GM08714 (cell line): ENCODE data around the gene UBE2E2.

Experiments used
- H3K4me3 ChIP-seq: fragments of 200-500 bp; sonication (Bioruptor generic); 2 replicates; pipeline ENCODE4 v1.5.1; 2014; ENCODE audit warnings: mild to moderate bottlenecking, low read length, inconsistent platforms
- ZNF274 ChIP-seq: IDR thresholded peaks from 2 replicates; pipeline ENCODE4 v1.6.1; 2012; ENCODE audit warnings: mild to moderate bottlenecking, low read depth, low read length

Gene UBE2E2

DNA sequence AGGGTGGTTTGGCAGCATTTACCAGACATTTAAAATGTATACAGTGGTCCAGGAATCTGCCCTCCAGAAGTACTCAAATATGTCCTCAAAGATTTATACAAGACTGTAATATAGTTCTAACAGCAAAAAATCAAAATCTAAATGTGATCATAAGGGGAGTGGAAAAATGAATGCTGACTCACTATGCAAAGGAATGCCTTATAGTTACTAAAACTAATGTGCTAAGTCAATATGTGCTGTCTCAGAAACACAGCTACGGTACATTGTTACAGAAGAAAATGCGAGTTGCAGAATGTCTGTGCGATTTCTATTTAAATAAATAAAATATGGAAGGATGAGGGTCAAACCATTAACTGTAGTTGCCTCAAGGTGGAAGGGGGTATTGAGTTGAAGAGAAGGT lies 372.6 kb downstream of the UBE2E2 start:
- TF ChIP-seq ZNF274, result no peak
- no peak overlapping the region for H3K4me3 ChIP-seq

DNA sequence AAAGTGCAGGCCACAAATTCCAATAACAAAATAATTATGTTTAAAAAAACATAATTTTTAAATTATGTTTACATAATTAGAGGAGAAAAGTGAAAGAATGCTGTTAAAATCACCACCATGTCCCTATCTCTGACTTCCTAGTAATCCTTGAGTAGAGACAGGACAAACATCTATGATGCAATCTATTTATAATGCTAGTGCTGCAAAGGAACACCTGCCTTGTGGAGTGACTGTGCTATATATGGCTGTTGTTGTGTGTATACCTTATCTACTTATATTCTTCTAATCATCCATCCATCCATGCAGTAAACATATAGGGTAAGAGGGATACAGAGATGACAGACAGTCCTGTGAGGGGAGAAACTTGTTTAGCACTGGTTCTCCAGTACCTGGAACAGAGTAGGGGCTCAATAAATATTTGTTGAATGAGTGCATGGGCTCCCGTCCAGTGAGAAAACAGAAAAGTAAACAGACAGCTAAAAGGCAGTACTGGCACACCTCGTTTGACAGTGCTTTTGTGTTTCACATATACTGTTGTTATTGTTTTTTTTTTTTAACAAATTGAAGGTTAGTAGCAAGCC lies 373.3 kb downstream of the UBE2E2 start:
- H3K4me3 ChIP-seq, result no peak overlapping the region
- TF ChIP-seq ZNF274, result no peak

DNA sequence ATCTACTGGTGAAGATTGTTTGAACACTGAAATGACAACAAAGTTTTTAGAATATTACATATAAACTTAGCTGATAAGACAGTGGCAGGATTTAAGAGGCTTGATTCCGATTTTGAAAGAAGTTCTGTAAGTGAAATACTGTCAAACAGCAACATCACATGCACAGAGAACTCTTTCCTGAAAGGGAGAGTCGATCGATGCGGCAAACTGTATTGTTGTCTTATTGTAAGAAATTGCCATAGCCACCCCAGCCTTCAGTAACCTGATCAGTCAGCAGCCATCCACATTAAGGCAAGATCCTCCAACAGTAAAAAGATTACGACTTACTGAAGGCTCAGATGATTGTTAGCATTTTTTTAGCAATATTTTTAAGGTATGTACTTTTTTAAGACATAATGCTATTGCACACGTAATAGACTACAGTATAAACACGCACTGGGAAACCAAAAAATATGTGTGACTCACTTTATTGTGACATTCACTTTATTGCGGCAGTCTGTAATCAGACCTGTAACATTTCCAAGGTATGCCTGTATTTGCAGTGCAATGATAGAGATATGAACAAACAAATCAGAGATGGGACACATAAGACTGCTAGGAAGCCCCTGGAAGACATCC lies 377.1 kb downstream of the UBE2E2 start:
- no peak for TF ChIP-seq ZNF274
- no peak overlapping the region for H3K4me3 ChIP-seq

DNA sequence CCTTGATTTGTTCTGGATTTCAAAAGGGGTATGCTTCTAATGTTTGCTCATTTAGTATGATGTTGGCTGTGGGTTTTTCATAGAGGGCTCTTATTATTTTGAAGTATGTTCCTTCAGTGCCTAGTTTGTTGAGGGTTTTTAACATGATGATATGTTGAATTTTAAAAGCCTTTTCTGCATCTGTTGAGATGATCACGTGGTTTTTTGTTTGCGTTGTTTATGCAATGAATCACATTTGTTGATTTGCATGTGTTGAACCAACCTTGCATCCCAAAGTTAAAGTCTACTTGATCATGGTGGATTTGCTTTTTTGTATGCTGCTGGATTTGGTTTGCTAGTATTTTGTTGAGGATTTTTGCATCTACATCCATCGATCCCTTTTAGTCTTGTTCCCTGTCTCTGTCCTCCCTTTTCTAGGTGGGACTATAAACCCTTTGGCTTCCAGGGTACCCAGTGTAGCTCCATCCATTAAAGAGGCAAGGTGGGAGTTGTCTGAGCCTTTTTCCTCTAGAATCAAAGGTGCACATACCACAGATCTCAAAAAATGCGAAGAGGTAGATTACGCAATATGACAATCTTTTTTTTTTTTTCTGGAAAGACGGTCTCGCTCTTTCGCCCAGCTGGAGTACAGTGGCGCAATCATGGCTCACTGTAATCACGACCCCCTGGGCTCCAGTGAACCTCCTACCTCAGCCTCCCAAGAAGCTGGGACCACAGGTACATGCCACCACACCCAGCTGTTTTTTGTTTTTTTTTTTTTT lies 381.0 kb downstream of the UBE2E2 start:
- no peak overlapping the region for H3K4me3 ChIP-seq
- TF ChIP-seq ZNF274, result no peak

DNA sequence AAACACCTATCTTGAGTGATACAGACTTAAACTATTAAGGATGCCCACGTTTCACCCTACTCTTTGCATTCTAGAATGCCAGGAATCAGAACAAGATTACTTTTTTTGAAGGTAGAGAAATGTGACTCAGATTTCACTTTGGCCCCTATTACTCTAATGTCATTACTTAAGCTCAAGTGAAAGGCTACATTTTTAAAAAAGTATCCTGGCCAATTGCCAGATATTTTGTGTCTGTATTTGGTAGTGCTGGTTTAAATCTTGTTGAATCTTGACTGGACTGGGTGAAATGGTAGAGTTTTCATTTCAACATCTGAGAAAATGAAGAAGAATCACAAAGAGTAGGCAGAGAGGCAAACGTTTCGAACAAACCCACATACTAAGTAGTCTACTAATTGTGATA lies 384.4 kb downstream of the UBE2E2 start:
- H3K4me3 ChIP-seq, result no peak overlapping the region
- TF ChIP-seq ZNF274, result no peak

DNA sequence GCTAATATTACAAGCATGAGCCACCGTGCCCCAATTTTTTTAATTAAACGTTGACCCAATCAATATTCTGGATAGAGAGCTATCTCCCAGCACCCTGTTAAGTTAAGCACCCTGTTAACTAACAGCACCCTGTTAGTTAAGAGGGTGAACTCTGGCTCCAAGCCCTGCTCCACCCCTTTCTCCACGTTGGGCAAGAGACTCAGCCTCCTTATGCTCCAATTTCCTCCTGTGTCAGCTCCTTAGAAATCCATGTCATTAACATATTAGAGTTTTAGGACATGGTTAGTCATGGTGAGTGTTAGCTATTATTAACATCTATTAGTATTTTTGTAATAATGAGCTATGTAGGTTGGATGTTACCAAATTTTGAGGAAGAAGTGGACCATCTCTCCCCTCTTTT lies 385.4 kb downstream of the UBE2E2 start:
- H3K4me3 ChIP-seq, result no peak overlapping the region
- TF ChIP-seq ZNF274, result no peak

DNA sequence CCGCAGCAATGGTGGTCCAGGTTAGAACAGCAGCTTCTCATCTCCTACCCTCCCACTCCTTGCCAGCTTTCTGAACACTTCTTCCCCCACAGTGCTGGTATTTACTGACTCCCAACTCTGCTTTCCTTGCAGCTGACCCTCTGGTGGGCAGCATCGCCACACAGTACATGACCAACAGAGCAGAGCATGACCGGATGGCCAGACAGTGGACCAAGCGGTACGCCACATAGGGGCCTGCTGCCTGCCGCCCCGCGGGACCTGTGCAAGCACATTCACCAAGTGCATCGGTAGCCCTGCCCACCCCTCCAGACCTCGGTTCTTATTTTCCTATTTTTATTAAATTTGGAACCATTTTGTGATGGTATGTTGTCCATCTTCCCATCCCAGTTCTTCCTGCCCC lies 386.5 kb downstream of the UBE2E2 start:
- no peak for TF ChIP-seq ZNF274

DNA sequence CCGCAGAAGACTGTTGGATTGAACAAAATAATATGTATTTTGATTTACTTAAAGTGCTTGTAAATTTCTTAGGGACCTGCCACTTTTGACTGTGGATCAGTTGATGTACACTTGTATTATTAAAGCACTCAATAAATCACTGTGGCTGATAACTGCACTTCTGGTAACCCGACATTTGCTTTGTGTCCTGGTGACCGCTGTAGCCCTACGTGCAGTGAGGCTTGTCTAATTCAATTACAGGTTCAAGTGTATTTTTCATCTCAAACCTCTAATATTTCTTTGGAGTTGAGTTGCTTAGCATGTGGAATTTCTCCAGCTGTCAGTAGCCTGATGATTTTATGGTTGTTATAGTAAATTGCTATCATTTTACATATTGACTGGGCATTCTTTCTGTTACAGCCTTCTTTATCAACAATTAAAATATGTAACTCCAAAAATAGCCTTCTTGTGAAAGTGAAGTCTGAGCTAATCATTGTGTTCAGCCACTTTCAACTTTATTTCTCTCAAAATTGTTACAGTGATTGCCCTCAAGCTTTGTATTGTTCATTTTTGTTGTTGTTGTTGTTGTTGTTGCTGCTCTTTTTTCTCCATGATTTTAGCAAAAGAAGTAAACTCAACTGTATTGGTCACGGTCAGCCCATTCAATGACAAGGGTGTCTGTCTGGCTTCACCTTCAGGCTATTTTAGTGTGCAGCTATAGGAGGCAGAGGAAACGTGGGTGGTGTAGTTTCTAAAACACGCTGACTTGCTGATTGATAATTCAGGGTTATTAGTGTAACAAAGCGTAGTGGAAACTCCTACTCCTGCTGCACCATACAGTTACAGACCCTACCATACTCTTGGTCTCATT lies 387.5 kb downstream of the UBE2E2 start:
- TF ChIP-seq ZNF274, result no peak

More for the DNA sequence above, 386.5 kb downstream of the UBE2E2 start:
- H3K4me3 ChIP-seq, result no peak overlapping the region

DNA sequence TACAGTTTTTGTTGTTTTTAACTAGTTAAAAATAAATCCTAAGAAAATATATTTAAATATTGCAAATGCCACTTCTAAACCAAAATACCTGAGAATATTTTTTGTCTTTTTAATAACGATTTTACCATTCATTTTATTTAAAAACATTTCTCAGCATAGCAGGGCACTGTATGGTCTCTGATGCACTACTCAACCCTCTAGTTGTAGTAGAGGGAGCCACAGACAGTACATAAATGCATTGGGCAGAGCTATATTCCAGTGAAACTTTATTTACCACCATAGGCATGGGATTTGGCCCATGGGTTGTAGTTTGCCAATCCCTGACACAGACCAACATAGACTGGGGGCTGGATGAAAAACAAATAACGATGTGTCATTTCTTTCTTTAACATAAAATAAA lies 388.2 kb downstream of the UBE2E2 start:
- no peak for TF ChIP-seq ZNF274
- no peak overlapping the region for H3K4me3 ChIP-seq

More for the DNA sequence above, 387.5 kb downstream of the UBE2E2 start:
- no peak overlapping the region for H3K4me3 ChIP-seq

DNA sequence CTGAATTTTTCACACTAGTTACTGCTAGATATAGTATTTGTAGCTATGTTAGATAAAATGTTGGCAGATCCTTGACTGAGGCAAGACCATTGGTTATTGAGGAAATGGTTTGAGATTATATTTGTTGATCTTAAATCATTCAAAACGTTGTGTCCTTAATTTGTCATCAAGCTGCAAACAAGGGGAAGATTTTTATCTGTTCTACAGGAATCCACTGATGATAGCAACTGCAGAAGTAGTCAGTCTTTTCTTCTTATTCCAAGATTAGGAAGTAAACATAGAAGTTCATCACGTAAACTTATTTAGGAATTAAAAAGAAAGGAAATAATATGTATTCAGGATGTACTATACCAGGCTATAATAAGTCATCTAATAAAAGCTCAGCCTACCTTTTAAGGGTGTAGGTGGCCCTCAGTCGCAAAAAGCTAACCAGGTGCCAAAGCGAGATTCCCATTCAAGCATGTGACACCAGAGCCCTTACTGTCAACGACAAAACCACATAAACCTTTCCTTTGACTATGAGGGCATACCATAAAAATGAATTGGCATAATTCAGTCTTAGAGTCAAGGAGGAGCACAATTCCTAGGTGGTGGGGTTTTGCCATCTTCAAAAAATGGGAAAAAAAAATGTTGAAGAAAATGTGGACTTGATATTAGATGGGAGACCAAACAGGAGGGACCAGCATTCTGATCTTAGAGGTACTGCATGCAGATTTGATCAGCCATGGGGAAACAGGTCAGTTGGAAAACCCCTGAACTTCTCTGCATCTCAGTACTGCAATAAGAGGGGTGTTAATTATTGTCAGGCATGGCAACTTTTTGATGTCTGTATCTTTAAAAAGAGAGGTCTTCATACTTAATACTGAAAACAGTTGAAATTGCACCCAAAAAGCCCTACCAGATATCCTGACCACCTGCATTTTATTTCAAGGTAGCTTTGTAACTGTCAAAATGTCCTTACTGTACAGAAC lies 390.1 kb downstream of the UBE2E2 start:
- peak overlapping the region; percentile 14; the same call in 1 of the 2 replicates for H3K4me3 ChIP-seq
- no peak for TF ChIP-seq ZNF274

DNA sequence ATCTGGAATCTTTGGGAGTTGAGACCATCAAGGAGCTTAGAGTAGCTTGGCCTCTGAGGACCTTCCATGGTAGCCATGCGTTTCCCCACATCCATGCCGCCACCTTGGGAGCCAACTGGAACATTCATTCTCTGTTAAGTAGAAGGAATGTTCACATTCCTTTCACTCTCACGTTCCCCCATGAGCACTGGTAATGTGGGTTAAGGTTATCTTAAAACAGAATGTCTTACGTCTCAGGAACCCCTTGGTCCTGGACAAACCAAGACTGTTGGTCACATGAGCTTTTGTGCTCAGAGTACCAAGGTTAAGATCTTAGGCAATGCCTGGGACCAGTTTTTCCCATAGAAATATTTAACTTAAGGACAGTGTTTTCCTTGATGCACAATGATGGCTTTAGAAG lies 390.9 kb downstream of the UBE2E2 start:
- no peak overlapping the region for H3K4me3 ChIP-seq
- TF ChIP-seq ZNF274, result no peak

DNA sequence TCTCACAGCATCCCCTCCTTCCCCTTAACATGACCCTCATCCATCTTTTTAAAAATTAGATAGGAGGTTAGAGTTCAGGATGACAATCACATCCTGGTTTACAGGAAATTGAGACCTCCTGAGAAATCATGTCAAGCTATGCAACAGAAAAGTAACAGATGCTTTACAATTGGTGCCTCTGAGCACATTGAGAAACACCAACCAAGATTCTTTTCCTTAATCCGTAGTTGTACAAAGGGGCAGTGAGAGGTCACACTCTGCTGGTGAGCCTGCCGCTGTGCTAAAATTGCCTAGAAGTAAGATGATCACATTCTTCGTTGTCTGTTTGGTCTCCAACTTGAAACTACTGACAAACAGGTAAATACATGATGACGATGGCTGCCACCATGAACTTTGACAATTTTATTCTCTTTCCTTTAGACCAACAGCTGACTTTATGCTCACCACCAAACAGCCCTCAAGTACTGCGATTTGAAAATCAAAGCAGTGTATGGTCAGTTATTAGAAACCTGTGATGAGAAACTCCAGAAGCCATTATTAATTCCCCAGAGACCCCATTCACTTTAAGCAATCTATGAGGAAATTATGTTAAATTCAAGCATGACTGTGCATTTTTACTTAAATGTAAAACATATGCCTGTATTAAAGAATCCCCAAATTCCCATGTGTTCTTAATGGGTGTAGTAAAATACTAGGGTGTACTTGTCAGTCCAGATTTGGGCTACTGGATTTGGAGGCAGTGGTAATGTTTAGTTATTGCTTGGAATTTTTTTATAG lies 392.0 kb downstream of the UBE2E2 start:
- H3K4me3 ChIP-seq, result no peak overlapping the region
- no peak for TF ChIP-seq ZNF274

DNA sequence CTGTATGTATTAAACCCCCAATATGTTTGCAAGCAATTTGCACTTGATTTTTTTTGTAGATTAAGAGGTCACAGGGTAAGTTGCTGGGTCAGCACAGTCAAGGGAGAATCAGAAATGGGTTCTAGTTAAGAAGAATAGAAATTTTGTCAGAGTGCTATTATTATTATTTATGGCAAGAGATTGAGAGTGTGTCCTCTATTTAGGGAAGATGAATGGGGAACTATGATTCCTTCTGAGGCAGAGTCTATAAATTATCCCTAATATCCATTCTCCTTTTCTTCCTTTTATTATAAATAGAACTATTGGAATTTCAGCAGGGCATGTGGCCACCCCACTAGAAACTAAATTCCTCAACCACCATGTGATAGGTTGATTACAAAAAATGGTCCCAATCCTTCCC lies 392.7 kb downstream of the UBE2E2 start:
- TF ChIP-seq ZNF274, result no peak
- H3K4me3 ChIP-seq, result no peak overlapping the region
